ENCODE measurements around the gene RPN1.

DNA sequence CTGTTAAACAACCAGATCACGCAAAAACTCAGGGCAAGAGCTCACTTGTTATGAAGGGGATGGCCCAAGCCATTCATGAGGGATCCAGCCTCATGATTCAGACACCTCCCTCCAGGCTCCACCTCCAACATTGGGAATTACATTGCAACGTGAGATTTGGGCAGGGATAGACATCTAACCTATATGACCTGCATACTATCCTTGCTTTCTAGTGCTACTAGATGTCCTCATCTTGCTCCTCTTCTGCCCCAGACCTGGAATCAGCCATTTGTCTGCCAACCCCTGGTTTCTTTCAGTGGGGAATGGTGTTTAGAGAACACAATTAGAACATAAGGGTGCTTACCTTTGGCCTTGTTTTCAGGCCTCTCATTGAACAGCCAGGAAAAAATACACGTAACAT lies 63.2 kb downstream of the RPN1 start:
- TF ChIP-seq POLR2A (IDR thresholded peaks at IDR 0.05; ENCODE audit: low read length) (no peak), GATA1 (IDR thresholded peaks at IDR 0.05; ENCODE audit: low read depth, low read length) (no peak)
